SK-N-SH (cell line): ENCODE measurements around the gene WWOX. TPM values are rescaled to one million over a fixed set of nuclear protein-coding genes. Genes with fewer than 3 reads are reported as not detected.

Experiments used
- CTCF ChIA-PET: fragments of 300-600, 350-600 bp; formaldehyde crosslinking; extraction: SDS; loops from one replicate; lab custom pipeline; 2021; lab: Yijun Ruan, JAX
- POLR2A ChIA-PET: fragments of 350-600 bp; sonication (Branson Sonifier 250); formaldehyde crosslinking; extraction: SDS; loops from one replicate; lab custom pipeline; 2020; ENCODE audit warnings: antibody characterized with exemption, inconsistent platforms; lab: Yijun Ruan, JAX
- DNase-seq: peaks from one replicate; pipeline ENCODE4 v3.0.0; 2012
- H2AFZ ChIP-seq: fragments of 200-600 bp; sonication (generic); 2 replicates; pipeline ENCODE4 v1.8.1; 2016; ENCODE audit warnings: antibody characterized with exemption, mild to moderate bottlenecking, low read depth
- H3F3A ChIP-seq: fragments of 200-600 bp; sonication (generic); replicated peaks from 2 replicates; pipeline ENCODE3; 2016; ENCODE audit warnings: antibody characterized with exemption, mild to moderate bottlenecking; ENCODE audit not compliant: insufficient read depth
- H3K27ac ChIP-seq, 2 experiments: fragments of 200-500 bp in 1 of 2; fragments of 200-600 bp in 1 of 2; sonication (Bioruptor generic) in 1 of 2; sonication (generic), shearing (Covaris generic) in 1 of 2; 2 replicates each; pipeline versions ENCODE4 v1.5.1 to v1.6.1; 2014 to 2016; ENCODE audit warnings: low read depth in 2 of 2, inconsistent platforms in 1 of 2, low read length in 1 of 2, mild to moderate bottlenecking in 1 of 2, mixed read lengths in 1 of 2
- H3K27me3 ChIP-seq: fragments of 200-600 bp; sonication (generic), shearing (Covaris generic); 2 replicates; pipeline ENCODE4 v1.6.1; 2016; ENCODE audit warnings: mixed run types; ENCODE audit not compliant: insufficient read depth
- H3K36me3 ChIP-seq, 2 experiments: fragments of 200-500 bp in 1 of 2; fragments of 200-600 bp in 1 of 2; sonication (Bioruptor generic) in 1 of 2; sonication (generic) in 1 of 2; replicated peaks in 1 of 2; 2 replicates each; pipeline versions ENCODE3 to v1.5.1; 2014 to 2016; ENCODE audit warnings: low read length in 1 of 2, mild to moderate bottlenecking in 1 of 2; ENCODE audit not compliant: insufficient read depth in 2 of 2, control insufficient read depth in 1 of 2
- H3K4me1 ChIP-seq, 2 experiments: fragments of 200-500 bp in 1 of 2; fragments of 200-600 bp in 1 of 2; sonication (Bioruptor generic) in 1 of 2; sonication (generic), shearing (Covaris generic) in 1 of 2; 2 replicates each; pipeline versions ENCODE4 v1.5.1 to v1.6.1; 2014 to 2016; ENCODE audit warnings: low read depth in 1 of 2, low read length in 1 of 2, mixed run types in 1 of 2; ENCODE audit not compliant: insufficient read depth in 2 of 2, control insufficient read depth in 1 of 2
- H3K4me2 ChIP-seq: fragments of 200-600 bp; sonication (generic), shearing (Covaris generic); 2 replicates; pipeline ENCODE4 v1.6.1; 2017; ENCODE audit warnings: mixed run types
- H3K4me3 ChIP-seq, 2 experiments: fragments of 200-500 bp in 1 of 2; fragments of 200-600 bp in 1 of 2; sonication (Bioruptor generic) in 1 of 2; sonication (generic), shearing (Covaris generic) in 1 of 2; 2 replicates each; pipeline versions ENCODE4 v1.5.1 to v1.8.1; 2014 to 2016; ENCODE audit warnings: low read depth in 2 of 2, inconsistent platforms in 1 of 2, low read length in 1 of 2, mild to moderate bottlenecking in 1 of 2, mixed read lengths in 1 of 2, moderate library complexity in 1 of 2
- H3K79me2 ChIP-seq: fragments of 200-600 bp; sonication (generic); 2 replicates; pipeline ENCODE4 v1.8.1; 2017; ENCODE audit warnings: mild to moderate bottlenecking; ENCODE audit not compliant: insufficient read depth
- H3K9ac ChIP-seq: fragments of 200-600 bp; sonication (generic); 2 replicates; pipeline ENCODE4 v1.6.1; 2017; ENCODE audit warnings: mixed run types
- H3K9me2 ChIP-seq: fragments of 200-600 bp; sonication (generic); 2 replicates; pipeline ENCODE4 v1.6.1; 2017; ENCODE audit warnings: mixed run types
- H3K9me3 ChIP-seq: fragments of 200-600 bp; sonication (generic); 2 replicates; pipeline ENCODE4 v1.6.1; 2017; ENCODE audit warnings: mixed run types, mild to moderate bottlenecking, moderate library complexity
- H4K20me1 ChIP-seq: fragments of 200-600 bp; sonication (generic); 2 replicates; pipeline ENCODE4 v1.6.1; 2017; ENCODE audit warnings: mild to moderate bottlenecking, mixed run types; ENCODE audit not compliant: insufficient read depth
- CHD2 ChIP-seq: fragments of 150-350 bp; IDR thresholded peaks from 2 replicates; pipeline ENCODE4 v1.6.1; 2018; ENCODE audit warnings: low read length; ENCODE audit not compliant: partially characterized antibody
- FOSL2 ChIP-seq: IDR thresholded peaks from 2 replicates; pipeline ENCODE4 v1.4.0; 2012; ENCODE audit warnings: low read depth, mild to moderate bottlenecking, moderate library complexity, borderline replicate concordance
- FOXM1 ChIP-seq: IDR thresholded peaks from 2 replicates; pipeline ENCODE4 v1.4.0; 2012; ENCODE audit warnings: low read depth, mild to moderate bottlenecking
- GATA2 ChIP-seq: sonication (generic); formaldehyde crosslinking; IDR thresholded peaks from 2 replicates; pipeline ENCODE4 v1.5.0; 2020; ENCODE audit warnings: mild to moderate bottlenecking, missing genetic modification reagents
- MAX ChIP-seq: IDR thresholded peaks from 2 replicates; pipeline ENCODE4 v1.4.0; 2012; ENCODE audit warnings: low read depth
- POLR2AphosphoS5 ChIP-seq: IDR thresholded peaks from 2 replicates; pipeline ENCODE4 v1.6.1; 2012; ENCODE audit warnings: low read depth, low read length
- RAD21 ChIP-seq: IDR thresholded peaks from 2 replicates; pipeline ENCODE4 v1.6.1; 2012; ENCODE audit warnings: mild to moderate bottlenecking, low read length
- RCOR1 ChIP-seq: fragments of 150-350 bp; IDR thresholded peaks from 2 replicates; pipeline ENCODE4 v1.6.1; 2017; ENCODE audit warnings: antibody characterized with exemption, low read length
- RFX5 ChIP-seq: IDR thresholded peaks from 2 replicates; pipeline ENCODE4 v1.6.1; 2012; ENCODE audit warnings: mild to moderate bottlenecking, improper control_type of control experiment, low read length
- RXRA ChIP-seq: IDR thresholded peaks from 2 replicates; pipeline ENCODE4 v1.4.0; 2012; ENCODE audit warnings: low read depth, mild to moderate bottlenecking, borderline replicate concordance
- SIN3A ChIP-seq: IDR thresholded peaks from 2 replicates; pipeline ENCODE4 v1.6.1; 2012; ENCODE audit warnings: low read depth, mild to moderate bottlenecking, low read length, moderate library complexity, borderline replicate concordance
- SMC3 ChIP-seq: IDR thresholded peaks from 2 replicates; pipeline ENCODE4 v1.6.1; 2012; ENCODE audit warnings: low read depth, low read length, improper control_type of control experiment
- TCF12 ChIP-seq: IDR thresholded peaks from 2 replicates; pipeline ENCODE4 v1.4.0; 2012
- TEAD4 ChIP-seq: IDR thresholded peaks from 2 replicates; pipeline ENCODE4 v1.4.0; 2012; ENCODE audit warnings: mild to moderate bottlenecking, borderline replicate concordance; ENCODE audit not compliant: insufficient read depth
- WGBS: methylation state at CpG from one replicate; pipeline ENCODE4 v1.1.6; 2017; ENCODE audit warnings: low lambda C conversion rate; 5-methylcytosine and 5-hydroxymethylcytosine counted together
- polyA plus RNA-seq, 3 experiments: library from polyadenylated mRNA; depleted of rRNA; stranded (reverse); fragments of >200 nt; gene quantifications; 2 replicates each; pipeline ENCODE4 v1.2.3, GENCODE V29; 2012

Gene WWOX
- polyA plus RNA-seq, 1 of the 3 experiments (the other 2 are of a cell fraction), result 10.8 TPM

- TF ChIP-seq RCOR1 (no peak), CHD2 (no peak), TCF12 (no peak), SIN3A (no peak), SMC3 (no peak)
- ChIA-PET CTCF (interaction anchor here (0.9 kb wide), 1 partner anchor 10 kb away, joined by 3 read pairs; no protein-coding TSS in a partner anchor), POLR2A (no interaction called here)
- Histone ChIP-seq H3K36me3 (no peaks in the 10 kb centered on the region), H3K4me1 (peaks cover 0 to 3% of the 10 kb centered on the region in 2 experiments; a peak in 1 of 4 replicates), H3K9me2 (no peaks in the 10 kb centered on the region), H3K79me2 (no peaks in the 10 kb centered on the region), H3K9me3 (no peaks in the 10 kb centered on the region), H3K4me3 (no peak overlapping the region), H2AFZ (no peak overlapping the region), H3F3A (no peaks in the 10 kb centered on the region), H3K27ac (no peak overlapping the region), H3K9ac (no peak overlapping the region), H4K20me1 (no peaks in the 10 kb centered on the region), H3K4me2 (no peak overlapping the region), H3K27me3 (no peaks in the 10 kb centered on the region)
- WGBS, result 93% methylated on average over 3 of the region's 3 CpGs
- DNase-seq, result no peak
Measured at GRCh38 chr16:78278056-78278450, 178.6 kb downstream of the WWOX start.

GRCh38 chr16:78281115-78281514, 181.7 kb downstream of the WWOX start:
- H3K27me3 ChIP-seq, result no peaks in the 10 kb centered on the region
- H3K4me1 ChIP-seq, result peaks cover 0 to 3% of the 10 kb centered on the region in 2 experiments; a peak in 1 of 4 replicates
- ChIA-PET CTCF (interaction anchor here (0.7 kb wide), 1 partner anchor 882 kb away, joined by 3 read pairs; no protein-coding TSS in a partner anchor), POLR2A (no interaction called here)
- no peak for DNase-seq
- H3K79me2 ChIP-seq, result no peaks in the 10 kb centered on the region
- H3K9me2 ChIP-seq, result no peaks in the 10 kb centered on the region
- H3K36me3 ChIP-seq, result no peaks in the 10 kb centered on the region
- H3K4me3 ChIP-seq, result no peak overlapping the region
- no peaks in the 10 kb centered on the region for H4K20me1 ChIP-seq
- TF ChIP-seq TEAD4 (no peak), SMC3 (no peak), GATA2 (CRISPR knock-in tag) (no peak), RFX5 (no peak), POLR2AphosphoS5 (no peak), MAX (no peak), RAD21 (no peak), FOSL2 (no peak), FOXM1 (no peak), RXRA (no peak)
- no peak overlapping the region for H2AFZ ChIP-seq
- H3F3A ChIP-seq, result no peaks in the 10 kb centered on the region
- no peak overlapping the region for H3K9ac ChIP-seq
- H3K27ac ChIP-seq, result no peak overlapping the region
- 60% methylated on average over 6 of the region's 6 CpGs for WGBS
- H3K4me2 ChIP-seq, result no peak overlapping the region
- H3K9me3 ChIP-seq, result no peaks in the 10 kb centered on the region
